Upper lobe of right lung (tissue), 1 donor: Measurements from ENCODE around the gene JAKMIP2. TPM values are rescaled to one million over a fixed set of nuclear protein-coding genes. Genes with fewer than 3 reads are reported as not detected.
A peak's percentile ranks its signal among the peaks of the same experiment; 100 is the strongest.
"Not testable (repeated sequence)": the region's sequence is repeated elsewhere in the genome, so short reads cannot be mapped to it uniquely, and the experiment has no call there.

ENCODE experiments used
- ATAC-seq: fragments of 200-7000 bp; cut with Tn5 transposase; one replicate; pipeline ENCODE4 v1.9.1; 2020; ENCODE audit warnings: mild to moderate bottlenecking, moderate library complexity
- DNase-seq: peaks from one replicate; pipeline ENCODE4 v3.0.0-alpha.2; 2020
- H3K27ac ChIP-seq: fragments of 200-600 bp; one replicate; pipeline ENCODE4 v1.8.0; 2022
- H3K27me3 ChIP-seq: fragments of 200-600 bp; one replicate; pipeline ENCODE4 v1.8.0; 2022; ENCODE audit warnings: mild to moderate bottlenecking
- H3K36me3 ChIP-seq: fragments of 200-600 bp; one replicate; pipeline ENCODE4 v1.8.0; 2022
- H3K4me1 ChIP-seq: fragments of 200-600 bp; one replicate; pipeline ENCODE4 v1.8.0; 2022
- H3K4me3 ChIP-seq: fragments of 200-600 bp; one replicate; pipeline ENCODE4 v1.8.0; 2022; ENCODE audit warnings: mild to moderate bottlenecking
- H3K9me3 ChIP-seq: fragments of 200-600 bp; one replicate; pipeline ENCODE4 v1.8.0; 2022
- intact Hi-C: fragments of 100-400 bp; cut with DNase I; formaldehyde crosslinking; loops from one replicate; pipeline ENCODE4 v1.11.0; 2022
- total RNA-seq: library from RNA; stranded (reverse); fragmentation: NEBNext Ultra II Directional; extraction: Animal tissue kit (Norgen Biotek cat#: 25700); gene quantifications from one replicate; pipeline ENCODE4 v1.2.1, GENCODE V29; 2021
- TF ChIP-seq, protein P1 (sequence below): fragments of 200-600 bp; IDR thresholded peaks from one replicate; pipeline ENCODE4 v1.8.0; 2022; ENCODE audit warnings: antibody characterized with exemption
- donor health status: DM: no; HTN: yes; CAD: no; lungs with severe emphysema.

JAKMIP2 gene
- total RNA-seq, 1 donor from 2014 or later = 7.5 TPM

DNA sequence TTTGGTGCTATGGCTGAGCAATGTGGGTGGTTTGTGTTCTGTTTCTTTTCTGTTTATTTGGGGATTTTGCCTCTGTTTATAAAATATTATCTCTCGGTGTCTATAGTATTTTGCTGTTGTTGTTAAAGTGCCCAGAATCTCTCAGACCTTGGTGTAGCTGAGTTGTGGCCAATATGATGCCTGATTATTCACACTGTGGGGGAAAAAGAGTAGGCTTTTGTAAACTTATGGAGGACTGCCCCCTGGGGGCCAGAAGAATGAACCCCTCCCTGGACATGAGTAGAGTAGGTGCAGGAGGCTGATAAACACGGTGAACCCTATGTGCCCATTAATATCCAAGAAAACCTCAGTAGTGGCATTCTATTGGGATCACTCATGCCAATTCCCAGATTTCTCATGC is 223.7 kb downstream of the JAKMIP2 start:
- intact Hi-C loops = loop anchor here (5.0 kb wide), 1 partner anchor 92 kb away; no protein-coding TSS in a partner anchor
- DNase-seq (no peak), ATAC-seq (peak; percentile 83)
- peaks cover 15% of the 10 kb centered on the region for H3K4me1 ChIP-seq
- no peaks in the 10 kb centered on the region for H3K9me3 ChIP-seq
- no peaks in the 10 kb centered on the region for H3K27me3 ChIP-seq
- H3K36me3 ChIP-seq = no peaks in the 10 kb centered on the region
- H3K4me3 ChIP-seq = no peak overlapping the region
- TF ChIP-seq, protein P1, sequence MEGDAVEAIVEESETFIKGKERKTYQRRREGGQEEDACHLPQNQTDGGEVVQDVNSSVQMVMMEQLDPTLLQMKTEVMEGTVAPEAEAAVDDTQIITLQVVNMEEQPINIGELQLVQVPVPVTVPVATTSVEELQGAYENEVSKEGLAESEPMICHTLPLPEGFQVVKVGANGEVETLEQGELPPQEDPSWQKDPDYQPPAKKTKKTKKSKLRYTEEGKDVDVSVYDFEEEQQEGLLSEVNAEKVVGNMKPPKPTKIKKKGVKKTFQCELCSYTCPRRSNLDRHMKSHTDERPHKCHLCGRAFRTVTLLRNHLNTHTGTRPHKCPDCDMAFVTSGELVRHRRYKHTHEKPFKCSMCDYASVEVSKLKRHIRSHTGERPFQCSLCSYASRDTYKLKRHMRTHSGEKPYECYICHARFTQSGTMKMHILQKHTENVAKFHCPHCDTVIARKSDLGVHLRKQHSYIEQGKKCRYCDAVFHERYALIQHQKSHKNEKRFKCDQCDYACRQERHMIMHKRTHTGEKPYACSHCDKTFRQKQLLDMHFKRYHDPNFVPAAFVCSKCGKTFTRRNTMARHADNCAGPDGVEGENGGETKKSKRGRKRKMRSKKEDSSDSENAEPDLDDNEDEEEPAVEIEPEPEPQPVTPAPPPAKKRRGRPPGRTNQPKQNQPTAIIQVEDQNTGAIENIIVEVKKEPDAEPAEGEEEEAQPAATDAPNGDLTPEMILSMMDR = peak; percentile 63
- H3K27ac ChIP-seq = no peak overlapping the region

DNA sequence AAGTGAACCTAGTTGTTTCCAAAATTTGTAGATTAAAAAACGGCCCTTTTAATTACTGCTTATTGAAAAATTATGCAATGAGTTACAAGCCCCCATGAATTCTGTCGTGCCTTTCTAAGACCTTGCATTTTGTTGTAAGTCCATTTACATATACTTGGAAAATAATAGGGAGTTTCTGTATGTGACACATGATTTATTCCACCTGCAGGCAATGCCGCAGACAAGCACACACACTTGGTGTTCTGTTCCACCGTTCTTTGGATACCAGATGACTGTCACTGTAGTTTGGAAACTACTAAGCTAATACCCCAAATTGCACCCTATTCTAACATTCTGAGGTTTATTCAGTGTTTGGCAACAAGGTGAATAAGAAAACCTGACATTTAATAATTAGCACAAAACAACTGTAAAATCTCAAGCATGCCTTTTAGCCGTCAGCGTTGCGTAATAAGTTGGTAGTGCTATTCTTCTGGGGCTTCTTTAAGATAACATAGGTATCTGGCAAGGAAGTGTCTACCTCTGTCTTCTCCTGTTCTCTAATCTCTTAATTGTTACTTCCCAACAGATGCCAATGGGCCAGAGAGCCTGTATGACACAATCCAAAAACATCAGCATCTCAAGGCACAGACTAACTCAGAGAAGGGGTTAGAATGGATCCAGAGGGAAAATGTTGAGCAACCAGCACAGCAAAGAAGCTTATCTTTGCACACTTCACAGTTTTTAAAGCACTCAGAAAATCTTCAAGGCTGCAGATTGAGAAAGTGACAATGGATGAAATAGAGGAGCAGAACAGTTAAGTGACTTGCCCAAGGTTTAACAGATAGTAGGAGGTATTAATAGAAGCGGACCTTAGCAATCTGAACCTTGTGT is 224.4 kb downstream of the JAKMIP2 start:
- ATAC-seq (peak; percentile 26), DNase-seq (no peak)
- no peak overlapping the region for H3K4me3 ChIP-seq
- H3K9me3 ChIP-seq = no peaks in the 10 kb centered on the region
- H3K27ac ChIP-seq = no peak overlapping the region
- TF ChIP-seq, protein P1 = no peak
- intact Hi-C loops = loop anchor here (5.0 kb wide), 1 partner anchor 91 kb away; no protein-coding TSS in a partner anchor
- H3K27me3 ChIP-seq = no peaks in the 10 kb centered on the region
- no peaks in the 10 kb centered on the region for H3K36me3 ChIP-seq
- H3K4me1 ChIP-seq = peaks cover 15% of the 10 kb centered on the region

DNA sequence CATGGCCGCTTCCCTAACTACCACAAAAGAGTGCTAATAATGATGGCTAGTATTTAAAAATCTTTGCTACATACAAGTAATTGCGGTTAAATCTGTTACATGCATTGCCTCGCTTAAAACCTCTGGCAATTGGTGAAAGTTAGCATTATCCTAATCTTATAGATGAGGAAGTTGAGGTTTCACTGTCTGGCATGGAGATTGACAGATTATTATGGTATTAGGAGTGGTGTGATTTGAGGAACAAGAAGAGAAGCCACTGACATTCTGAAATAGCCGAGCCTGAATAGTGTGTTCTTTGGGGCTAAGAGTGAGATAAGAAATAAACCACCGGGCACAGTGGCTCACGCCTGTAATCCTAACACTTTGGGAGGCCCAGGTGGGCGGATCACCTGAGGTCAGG is 227.4 kb downstream of the JAKMIP2 start:
- H3K9me3 ChIP-seq = no peaks in the 10 kb centered on the region

DNA sequence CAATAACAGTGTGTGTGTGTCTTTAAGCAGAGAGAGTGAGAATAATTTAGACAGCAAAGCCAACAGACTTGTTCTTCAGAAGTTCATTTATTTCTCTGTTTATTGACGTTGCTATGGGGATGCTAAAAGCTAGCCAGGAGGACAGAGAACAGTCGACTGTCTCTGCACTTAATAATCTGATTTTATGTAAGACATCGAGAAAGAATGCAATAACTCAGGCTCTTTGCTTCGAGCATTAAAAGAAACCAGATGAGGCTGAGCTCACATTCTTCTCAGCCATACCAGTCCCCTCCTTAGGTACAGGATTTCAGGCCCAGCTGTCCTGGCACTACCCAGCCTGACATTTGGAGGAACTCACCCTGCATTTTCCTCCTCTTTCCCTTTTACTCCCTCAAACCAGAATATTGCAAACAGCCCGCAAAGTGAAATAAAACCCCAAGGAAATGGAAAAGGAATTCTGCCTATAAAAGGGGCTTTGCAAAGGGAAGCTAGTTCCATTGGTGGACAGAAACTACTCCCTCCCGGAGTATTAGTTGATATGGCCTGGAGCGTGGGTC is 228.2 kb downstream of the JAKMIP2 start:
- Histone ChIP-seq H3K27me3 (no peaks in the 10 kb centered on the region), H3K4me1 (peaks cover 15% of the 10 kb centered on the region), H3K36me3 (no peaks in the 10 kb centered on the region), H3K9me3 (no peaks in the 10 kb centered on the region), H3K27ac (peak overlapping the region; percentile 84), H3K4me3 (no peak overlapping the region)
- intact Hi-C loops = no loop called here
- TF ChIP-seq, protein P1 = no peak
- ATAC-seq (peak; percentile 36), DNase-seq (no peak)

More for the DNA sequence above, 227.4 kb downstream of the JAKMIP2 start:
- DNase-seq = no peak
- no peak overlapping the region for H3K4me3 ChIP-seq
- no peaks in the 10 kb centered on the region for H3K27me3 ChIP-seq
- no peaks in the 10 kb centered on the region for H3K36me3 ChIP-seq
- H3K4me1 ChIP-seq = peaks cover 15% of the 10 kb centered on the region
- H3K27ac ChIP-seq = peak overlapping the region; percentile 84
- intact Hi-C loops = loop anchor here (5.0 kb wide), 1 partner anchor 88 kb away; no protein-coding TSS in a partner anchor
- no peak for ATAC-seq
- TF ChIP-seq, protein P1 = no peak

DNA sequence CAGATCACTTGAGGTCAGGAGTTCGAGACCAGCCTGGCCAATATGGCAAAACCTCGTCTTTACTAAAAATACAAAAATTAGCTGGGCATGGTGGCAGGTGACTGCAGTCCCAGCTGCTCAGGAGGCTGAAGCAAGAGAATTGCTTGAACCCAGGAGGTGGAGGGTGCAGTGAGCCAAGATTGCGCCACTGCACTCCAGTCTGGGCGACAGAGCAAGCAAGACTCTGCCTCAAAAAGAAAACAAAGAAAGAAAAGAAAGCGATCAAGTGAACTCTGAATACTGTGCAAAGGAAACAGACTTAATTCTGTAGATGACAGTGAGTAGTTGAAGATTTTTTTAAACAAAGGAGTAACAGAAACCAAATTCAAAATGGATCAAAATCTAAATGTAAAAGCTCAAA is 228.7 kb downstream of the JAKMIP2 start:
- H3K36me3 ChIP-seq, H3K27me3 ChIP-seq, H3K4me3 ChIP-seq, ATAC-seq, H3K9me3 ChIP-seq, DNase-seq, intact Hi-C loops: not testable (repeated sequence)
- peaks cover 15% of the 10 kb centered on the region for H3K4me1 ChIP-seq
- H3K27ac ChIP-seq = peak overlapping the region; percentile 84

DNA sequence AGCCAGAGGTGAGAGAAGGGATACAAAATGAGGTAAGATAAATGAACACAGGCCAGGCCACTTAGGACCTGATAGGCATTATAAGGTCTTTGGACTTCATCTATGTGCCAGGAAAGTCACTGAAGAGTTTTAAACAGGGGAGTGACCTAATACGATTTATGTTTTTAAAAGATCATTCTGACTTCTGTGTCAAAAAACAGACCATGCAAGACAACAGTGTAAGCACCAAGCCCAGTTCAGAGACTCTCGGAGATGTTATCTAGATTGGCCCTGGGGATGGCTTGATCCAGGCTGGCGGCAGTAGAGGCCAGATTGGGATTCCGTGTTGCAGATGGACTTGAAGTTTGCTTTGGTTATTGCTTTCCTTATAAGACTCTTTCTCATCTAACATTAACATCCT is 229.6 kb downstream of the JAKMIP2 start:
- TF ChIP-seq, protein P1 = no peak
- no peak for ATAC-seq
- Histone ChIP-seq H3K36me3 (no peaks in the 10 kb centered on the region), H3K4me3 (no peak overlapping the region), H3K27ac (no peak overlapping the region), H3K27me3 (no peaks in the 10 kb centered on the region), H3K9me3 (no peaks in the 10 kb centered on the region), H3K4me1 (peaks cover 8% of the 10 kb centered on the region)
- intact Hi-C loops = no loop called here
- DNase-seq = no peak
